Measurements from ENCODE around the gene ONECUT3.
"Not testable (repeated sequence)": the region's sequence is repeated elsewhere in the genome, so short reads cannot be mapped to it uniquely, and the experiment has no call there.

The ONECUT3 gene

DNA sequence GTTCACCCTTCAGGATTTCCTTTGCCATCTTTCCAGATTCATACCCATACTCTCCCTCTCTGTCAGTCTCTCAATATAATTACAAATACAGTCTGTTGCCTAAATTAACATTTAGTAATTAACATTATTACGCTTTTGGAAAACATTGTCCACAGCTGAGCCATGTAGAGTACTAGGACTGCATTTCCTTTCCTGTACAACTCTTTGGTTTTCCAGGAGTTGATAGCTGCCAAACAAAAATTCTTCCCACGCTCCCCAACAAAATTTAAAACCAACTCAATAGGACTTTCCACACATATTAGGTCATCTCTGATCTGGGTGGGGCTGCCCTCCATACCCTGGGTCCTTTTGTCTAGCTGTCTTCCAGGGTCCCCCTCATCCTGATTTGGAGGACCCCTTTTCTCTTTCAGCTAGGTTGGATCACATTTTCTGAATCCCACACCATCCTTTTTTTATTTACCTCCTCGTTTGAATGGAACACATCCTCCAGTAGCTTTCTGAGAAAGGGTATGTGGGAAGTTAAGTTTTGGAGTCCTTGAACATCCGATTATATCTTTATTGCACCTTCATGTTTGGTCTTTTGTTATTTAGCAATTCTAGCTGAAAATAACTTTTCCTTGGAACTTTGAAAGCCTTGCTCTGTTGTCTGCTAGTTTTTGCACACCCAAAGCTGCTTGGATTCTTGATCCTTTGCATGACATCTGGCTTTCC, 17.7 kb downstream of the ONECUT3 start:
- DNase-seq, result no peak

DNA sequence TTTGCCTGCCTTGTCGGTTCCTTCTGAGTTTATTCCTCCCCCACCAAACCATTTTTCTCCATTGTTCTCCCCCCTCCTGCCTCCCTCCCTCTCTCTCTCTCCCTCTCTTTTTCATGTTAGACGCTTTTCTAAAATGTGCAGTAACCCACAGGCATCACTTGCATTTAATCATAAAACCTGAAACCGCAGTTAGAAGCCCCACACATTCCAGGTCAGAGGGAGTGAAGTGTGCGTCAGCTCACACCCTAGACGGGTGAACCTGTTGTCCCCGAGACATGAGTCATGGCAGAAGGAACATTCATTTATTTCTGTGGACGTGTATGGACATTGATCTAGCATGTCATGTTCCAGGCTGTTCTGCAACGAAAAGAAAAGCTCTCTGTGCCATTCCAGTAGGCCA, 19.9 kb downstream of the ONECUT3 start:
- no peak for DNase-seq

DNA sequence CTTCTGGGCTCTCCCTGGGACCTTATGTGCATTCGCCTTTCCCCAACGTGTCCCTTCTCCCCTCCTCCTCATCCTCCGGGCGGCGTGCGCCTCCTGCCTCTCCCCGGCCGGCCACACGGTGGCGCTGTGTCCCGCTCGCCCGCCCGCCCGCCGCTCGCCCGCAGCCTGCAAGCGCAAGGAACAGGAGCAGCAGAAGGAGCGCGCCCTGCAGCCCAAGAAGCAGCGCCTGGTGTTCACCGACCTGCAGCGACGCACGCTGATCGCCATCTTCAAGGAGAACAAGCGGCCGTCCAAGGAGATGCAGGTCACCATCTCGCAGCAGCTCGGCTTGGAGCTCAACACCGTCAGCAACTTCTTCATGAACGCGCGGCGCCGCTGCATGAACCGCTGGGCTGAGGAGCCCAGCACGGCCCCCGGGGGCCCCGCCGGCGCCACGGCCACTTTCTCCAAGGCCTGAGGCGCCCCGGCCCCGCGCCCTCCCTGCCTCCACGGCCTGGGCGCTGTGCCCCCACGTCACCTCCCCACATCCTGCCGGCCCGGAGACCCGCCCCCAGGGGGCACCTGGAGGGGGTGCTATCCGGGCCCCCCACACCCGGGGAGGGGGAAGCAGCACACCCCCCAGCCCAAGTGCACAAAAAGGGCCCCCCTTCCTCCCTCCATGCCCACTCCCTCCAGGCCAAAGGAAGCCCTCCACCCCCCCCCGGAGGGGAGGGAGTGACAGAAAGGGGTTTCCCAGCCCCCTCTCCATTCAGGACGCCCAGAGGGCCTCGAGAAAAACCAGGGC, 21.9 kb downstream of the ONECUT3 start:
- no peak for DNase-seq

DNA sequence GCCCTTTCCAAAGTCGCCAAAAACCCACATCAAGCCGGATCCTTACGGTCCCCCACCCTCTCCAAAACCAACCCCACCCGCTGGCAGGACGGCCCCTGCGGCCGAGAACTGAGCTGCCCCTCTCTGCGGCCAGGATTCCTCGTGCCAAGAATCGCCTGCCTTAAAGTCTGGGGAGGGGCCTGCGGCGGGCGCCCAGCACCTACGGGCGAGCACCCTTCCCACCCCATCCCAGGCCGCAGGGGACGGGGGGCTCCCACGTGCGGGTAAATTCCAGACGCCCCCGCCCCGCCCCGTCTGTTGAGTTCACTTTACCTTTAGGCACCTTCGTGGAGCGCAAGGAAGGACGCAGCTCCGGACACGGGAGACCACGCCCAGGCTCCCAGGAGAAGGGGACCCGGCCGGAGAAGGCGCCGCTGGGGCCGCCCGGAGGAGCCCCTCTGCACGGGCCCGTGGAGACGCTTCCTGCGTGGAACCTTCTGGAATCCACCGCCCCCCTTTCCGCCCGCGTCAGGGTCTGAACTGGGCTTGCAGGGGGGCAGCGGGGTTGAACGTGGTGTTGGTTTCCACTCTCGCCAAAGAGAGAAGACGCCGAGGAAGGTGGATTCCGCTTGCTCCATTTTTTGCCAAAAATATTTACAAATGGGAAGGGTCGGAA, 22.8 kb downstream of the ONECUT3 start:
- no peak for DNase-seq

DNA sequence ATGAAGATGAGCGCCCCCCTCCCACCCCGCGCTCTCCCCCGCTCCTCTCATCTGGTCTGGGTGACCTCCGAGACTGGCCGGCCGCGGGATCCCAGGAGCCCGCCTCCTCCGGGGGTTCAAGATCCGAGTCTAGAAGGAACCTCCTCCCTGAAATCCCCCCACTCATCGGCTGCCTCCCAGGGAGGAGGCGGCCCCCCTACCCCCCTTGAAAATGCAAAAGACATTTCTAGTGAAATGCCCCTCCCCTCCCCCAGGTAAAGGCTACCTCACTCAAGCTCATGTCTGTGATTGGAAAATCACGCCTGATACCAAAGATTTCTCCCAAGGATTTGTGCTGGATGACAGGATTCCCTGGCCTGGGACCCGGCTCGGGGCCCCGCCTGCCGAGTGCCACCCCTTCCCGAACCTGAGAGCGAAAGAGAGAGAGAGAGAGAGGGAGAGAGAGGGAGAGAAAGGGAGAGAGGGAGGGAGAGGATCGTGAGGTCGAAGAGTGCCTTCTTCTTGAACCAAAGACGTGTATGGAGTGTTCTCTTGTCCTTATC, 23.4 kb downstream of the ONECUT3 start:
- DNase-seq, result no peak

DNA sequence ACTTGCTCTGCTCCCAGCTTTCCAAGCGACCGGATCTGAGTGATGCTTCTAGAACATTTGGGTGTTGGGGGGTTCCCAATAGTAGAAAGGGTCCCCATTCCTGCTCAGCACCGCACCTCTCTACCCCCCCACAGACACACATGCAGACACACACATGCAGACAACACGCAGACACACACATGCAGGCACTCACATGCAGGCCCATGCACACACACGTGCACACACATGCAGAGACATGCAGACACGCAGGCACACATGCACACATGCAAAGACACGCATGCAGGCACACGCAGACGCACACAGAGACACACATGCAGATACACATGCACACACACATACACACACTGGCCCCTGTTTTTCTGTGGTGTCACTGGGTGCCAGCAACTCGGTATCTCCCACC, 23.8 kb downstream of the ONECUT3 start:
- no peak for DNase-seq

DNA sequence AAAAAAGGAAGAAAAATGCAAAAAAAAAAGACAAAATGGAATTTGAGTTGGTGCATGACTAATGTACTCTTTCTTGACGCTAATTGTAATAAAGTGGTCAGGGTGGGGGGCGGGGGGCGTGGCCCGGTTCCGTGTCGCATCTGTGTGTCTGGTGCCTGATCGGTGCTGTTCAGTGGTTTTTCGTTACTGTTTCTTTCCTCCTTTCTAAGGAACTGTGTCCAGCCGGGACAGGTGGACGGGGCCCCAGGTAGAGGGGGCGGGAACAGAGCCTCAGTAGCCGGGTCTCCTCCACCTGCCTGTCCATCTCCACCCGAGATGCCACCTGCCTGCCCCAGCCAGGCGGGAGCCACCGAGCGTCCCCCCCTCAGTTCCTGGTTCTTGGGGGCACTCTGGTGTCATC, 26.3 kb downstream of the ONECUT3 start:
- no peak for DNase-seq

DNA sequence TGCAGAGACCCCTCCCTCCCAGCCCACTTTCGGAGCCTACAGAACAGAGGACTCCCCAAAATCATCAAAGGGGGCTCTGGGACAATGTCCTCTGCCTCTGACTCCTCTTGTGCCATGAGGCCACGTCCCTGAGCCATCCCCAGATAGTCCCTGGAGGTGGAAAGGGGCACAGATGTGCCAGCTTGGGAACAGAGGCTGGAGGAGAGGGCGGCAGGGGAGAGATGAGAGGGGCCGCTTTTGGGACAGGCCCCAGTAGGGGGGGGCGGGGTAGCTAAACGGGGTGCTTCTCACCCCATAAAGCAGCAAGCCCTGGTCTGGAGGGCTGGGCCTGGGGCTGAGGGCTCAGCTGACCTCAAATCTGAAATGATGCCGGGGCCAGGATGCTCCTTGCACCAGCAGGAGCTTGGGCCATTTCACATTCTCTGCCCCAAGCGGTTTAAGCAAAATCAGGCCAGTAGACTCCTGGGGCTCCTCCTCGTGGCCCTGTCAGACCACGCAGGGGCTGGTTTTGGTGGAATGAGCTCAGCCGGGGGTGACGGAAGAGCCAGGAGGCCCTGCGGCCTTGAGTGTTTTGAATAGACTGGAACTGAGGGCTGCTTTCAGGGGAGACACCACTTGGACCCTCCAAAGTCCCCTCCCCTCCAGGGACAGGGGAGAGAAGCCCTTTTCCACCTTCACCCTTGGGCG, 27.1 kb downstream of the ONECUT3 start:
- no peak for DNase-seq

DNA sequence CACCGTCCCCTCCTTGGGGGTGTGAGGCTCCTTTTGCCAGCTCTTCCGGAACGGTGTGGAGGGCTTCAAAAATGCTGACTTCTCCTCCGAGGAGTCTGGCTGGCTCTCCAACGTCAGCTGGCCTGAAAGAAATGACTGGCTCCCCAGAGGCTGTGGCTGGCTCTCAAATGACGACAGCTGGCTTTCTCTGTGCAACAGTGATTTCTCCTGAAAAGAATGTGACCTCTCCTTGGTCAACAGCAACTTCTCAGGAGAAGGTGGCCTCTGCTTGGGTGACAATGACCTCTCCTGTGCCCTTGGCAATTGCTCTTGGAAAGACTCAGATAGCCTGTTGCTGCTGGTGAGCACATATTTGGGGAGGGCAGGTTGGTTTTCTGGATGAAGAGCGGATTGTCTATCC, 29.2 kb downstream of the ONECUT3 start:
- no peak for DNase-seq

DNA sequence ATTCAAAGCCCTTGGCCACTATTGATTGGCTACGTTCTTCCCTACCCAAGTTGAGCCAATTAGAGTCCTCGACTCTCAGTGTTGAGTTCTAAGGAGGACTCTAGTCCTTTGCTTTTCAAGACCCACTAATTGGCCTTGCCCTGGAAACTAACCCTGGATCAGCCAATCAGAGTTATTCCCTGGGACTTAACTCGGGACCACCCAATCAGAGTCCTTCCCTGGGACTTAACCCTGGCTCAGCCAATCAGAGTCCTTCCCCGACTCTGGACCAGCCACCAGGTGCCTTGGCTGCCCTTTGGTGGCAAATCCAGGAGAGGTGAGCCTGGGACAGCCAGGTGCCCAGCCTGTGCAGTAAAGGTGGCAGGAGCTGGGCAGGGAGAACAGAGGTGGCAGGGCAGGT, 30.0 kb downstream of the ONECUT3 start:
- no peak for DNase-seq

DNA sequence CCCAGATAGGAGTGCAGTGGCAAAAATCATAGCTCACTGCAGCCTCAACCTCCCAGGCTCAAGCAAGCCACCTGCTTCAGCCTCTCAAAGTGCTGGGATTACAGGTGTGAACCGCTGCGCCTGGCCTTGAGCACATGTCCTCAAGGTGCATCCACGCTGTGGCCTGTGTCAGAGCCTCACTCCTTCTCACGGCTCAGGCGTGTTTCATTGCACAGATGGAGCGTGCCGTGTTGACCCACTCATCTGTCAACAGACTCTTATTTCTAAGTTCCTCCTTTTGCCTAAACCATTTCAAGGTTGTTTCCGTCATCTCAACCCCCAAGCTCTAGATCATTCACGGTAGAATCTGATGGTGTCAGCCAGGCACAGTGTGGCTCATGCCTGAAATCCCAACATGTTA, 30.6 kb downstream of the ONECUT3 start:
- no peak for DNase-seq

DNA sequence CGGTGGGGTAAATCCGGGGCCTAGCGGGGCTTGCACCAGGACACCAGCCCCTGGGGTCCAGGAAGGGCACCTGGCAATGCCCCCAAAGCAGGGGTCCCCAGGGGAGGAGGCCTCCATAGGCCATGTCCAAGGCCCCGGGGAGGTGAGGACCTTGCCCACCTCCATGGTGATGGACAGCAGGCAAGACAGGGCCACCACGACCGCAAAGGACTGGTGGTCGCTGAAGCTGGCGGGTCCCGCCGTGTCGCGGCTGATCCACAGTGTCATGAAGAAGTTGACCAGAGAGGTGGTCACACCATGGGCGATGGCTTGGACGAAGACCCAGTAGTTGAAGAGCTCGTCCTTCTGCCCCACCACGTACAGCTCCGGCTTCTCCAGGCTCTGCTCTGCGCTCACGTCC, 32.0 kb downstream of the ONECUT3 start:
- DNase-seq, result no peak

DNA sequence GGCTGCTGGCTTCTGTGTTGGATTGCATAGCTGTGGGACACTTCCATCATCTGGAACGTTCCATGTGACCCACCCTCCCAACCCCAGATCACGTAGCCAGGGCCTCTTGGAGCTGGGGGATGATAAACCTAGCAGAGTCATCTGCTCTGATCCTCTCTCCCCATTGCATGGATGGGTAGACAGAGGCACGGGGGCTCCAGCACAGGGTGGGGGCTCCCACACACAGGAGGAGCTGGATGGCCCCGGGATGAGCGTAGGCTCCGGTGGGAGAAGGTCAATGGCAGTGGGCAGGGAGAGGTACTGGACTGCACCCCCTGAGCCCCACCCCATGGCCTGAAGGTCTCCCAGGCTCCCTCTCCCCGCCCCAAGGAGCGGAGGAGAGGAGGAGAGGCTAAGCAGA, 33.4 kb downstream of the ONECUT3 start:
- DNase-seq, result no peak

DNA sequence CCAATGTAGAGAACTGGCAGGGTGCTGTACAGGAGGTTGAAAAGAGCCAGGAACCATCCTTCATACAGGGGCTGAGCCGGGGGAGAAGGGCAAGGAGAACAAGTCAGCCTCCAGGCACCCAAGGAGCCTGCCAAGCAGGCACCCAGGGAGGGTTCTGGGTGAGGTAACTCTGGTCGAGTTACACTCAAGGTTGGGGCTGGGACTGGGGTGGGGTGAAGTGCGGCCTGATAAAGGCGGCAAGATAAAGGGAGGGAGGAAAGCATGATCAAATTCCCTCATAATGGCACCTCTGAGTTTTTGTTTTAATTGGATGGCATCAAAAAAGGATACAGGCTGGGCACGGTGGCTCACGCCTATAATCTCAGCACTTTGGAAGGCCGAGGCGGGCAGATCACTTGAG, 33.8 kb downstream of the ONECUT3 start:
- no peak for DNase-seq

DNA sequence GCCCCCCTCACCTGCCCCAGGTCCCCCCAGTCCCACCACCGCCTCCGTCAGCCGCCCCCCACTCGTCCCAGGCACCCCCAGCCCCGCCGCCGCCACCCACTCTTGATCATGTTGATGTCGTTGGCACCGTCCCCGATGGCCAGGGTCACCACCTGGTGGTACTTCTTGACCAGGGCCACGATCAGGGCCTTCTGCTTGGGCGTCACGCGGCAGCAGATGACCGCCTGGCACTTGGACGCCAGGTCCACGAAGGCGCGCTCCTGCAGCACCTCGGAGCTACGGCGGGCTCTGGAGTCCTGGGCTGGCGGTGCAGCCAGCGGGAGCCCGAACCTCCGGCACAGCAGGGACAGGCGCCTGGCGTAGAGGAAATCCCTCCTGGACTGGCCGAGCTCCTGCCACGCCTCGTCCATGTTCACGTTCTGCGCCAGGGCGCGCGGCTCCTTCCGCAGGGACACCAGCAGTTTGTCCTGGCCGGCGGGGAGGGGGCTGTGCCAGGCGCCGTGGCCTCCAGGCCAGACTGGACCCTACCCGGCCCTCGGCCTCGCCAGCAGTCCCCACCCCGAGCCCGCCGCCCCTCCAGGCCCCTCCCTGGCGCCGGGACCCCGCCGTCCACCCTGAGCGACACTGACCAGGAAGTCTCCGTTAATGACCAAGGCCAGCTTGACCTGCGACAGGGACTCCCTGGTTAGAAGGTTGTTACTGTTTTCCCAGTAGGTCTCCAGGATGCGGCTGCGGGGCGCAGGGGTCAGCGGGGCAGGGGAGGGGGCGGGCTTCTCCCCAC, 36.1 kb downstream of the ONECUT3 start:
- no peak for DNase-seq

DNA sequence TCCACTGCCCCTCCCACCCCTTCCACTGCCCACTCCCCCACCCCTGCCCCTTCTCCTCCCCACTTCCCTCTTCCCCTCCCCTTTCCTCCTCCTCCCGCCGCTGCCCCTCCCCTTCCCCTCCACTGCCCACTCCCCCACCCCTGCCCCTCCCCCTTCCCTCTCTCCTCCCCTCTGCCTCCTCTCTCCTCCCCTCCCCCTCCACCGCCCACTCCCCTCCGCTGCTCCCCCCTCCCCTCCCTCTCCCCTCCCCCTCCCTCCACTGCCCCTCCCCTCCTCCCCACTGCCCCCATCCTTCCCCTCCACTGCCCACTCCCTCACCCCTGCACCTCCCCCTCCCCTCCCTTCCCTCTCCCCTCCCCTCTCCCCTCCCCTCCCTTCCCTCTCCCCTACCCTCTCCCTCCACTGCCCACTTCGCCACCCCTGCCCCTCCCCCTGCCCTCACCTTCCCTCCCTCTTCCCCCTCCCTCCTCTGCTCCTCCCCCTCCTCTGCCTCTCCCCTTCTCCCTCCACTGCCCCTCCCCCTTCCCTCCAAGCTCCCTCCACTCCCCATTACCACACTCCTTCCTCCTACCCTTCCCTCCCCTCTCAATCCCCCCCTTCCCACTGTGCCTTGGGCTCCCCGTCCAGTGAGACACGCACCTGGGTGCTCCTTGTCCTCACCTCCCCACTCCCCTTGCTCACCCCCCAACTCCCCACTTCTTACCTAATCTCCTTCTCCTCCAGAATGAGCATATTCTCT, 36.9 kb downstream of the ONECUT3 start:
- DNase-seq, result no peak

DNA sequence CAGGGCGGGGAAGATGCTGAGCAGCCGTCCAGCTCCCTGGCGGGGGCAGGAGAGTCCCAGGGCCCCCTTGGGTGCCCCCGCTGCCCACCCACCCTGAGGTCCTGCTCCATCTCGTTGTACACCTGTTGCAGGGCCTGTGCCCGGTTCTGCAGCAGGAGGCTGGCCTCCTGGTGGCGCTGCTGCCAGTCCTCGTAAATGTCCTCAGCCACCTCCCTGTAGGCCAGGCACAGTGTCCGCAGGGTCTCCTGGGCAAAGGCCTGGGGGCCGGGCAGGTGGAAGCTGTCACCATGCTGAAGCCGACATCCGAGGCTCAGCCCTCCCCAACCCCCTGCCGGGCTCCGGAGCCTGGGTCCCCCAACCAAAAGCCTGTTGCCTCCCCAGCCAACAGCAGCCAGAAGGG, 38.6 kb downstream of the ONECUT3 start:
- DNase-seq, result no peak

DNA sequence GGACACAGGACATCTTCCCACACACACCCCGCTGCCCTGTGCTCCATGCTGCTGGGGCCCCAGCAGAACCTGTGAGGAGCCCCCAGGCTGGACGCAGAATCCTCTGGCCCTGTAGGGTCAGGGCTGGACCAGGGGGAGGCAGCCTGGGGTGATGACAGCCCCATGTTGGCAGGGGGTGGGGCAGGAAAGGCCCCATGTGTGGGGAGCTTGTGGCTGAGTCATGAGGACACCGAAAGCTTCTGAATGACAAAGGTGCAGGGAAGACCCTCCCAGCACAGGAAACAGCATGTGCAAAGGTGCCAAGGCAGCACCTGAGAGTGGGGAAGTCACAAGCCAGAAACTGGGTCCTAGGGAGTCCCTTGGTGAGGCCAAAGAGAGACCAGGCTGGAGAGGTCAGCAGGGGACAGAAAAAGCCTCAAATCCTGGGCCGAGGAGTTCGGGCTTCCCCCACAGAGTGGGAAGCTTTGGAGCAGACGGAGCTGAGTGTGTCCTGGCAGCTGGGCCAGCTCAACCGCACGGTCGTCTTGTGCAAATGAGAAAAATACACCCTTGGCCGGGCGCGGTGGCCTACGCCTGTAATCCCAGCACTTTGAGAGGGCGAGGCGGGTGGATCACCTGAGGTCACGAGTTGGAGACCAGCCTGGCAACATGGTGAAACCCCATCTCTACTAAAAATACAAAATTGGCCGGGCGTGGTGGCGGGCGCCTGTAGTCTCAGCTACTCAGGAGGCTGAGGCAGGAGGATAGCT, 41.3 kb downstream of the ONECUT3 start:
- no peak for DNase-seq

DNA sequence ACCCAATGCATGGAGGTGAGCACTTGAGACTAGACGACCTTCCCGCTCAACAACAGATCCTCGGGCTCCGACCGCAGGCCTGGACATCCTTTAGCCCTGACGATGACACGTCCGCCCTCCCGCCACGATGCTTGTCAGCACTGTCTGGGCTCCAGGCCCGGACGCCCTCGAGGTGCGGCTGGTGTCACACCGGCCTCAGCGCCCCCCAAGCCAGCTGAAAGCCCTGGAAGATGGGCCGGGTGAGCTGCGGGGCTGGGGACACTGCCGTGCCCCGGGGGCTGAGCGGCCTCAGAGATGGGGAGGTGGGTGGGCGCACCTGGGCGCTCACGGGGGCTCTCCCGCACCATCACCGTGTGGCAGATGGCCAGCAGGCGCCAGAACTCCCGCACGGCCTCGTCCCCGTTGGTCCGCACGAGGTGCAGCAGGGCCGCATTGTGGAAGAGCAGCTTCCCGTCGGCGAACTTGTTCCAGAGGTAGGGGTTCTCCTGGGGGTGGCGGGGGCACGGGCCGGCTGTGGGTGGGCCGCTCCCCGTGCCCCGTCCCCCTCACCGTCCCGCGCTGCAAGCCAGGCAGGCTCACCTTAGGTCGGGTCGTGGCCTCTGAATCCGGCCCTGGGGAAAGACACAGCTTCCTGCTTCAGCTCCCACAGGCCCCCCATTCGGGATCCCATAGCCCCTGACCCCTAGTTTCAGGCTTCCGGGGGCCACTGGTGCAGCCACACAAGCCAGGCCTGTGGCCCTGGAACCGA, 43.3 kb downstream of the ONECUT3 start:
- DNase-seq, result no peak

DNA sequence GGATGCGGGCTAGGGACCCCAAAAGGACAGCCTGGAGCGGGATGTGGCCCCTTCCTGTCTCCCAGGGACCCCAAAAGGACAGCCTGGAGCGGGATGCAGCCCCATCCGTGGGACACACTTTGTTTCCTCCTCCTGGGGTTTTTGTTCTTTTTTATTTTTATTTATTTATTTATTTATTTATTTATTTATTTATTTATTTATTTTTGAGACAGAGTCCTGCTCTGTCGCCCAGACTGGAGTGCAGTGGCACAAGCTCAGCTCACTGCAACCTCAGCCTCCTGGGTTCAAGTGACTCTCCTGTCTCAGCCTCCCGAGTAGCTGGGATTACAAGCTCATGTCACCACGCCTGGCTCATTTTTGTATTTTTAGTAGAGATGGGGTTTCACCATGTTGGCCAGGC, 44.0 kb downstream of the ONECUT3 start:
- not testable (repeated sequence) for DNase-seq

Measured in T-helper 2 cell (primary cell).